HG03442 (cell line): ENCODE measurements around the gene CHCHD10.
"Not testable (repeated sequence)": the region's sequence is repeated elsewhere in the genome, so short reads cannot be mapped to it uniquely, and the experiment has no call there.

Experiments
- ATAC-seq: cut with Tn5 transposase; IDR thresholded peaks from one replicate; pipeline ENCODE4 v1.9.1; 2021; ENCODE audit warnings: mild to moderate bottlenecking, moderate library complexity; ENCODE audit not compliant: unreplicated experiment

The CHCHD10 gene

DNA sequence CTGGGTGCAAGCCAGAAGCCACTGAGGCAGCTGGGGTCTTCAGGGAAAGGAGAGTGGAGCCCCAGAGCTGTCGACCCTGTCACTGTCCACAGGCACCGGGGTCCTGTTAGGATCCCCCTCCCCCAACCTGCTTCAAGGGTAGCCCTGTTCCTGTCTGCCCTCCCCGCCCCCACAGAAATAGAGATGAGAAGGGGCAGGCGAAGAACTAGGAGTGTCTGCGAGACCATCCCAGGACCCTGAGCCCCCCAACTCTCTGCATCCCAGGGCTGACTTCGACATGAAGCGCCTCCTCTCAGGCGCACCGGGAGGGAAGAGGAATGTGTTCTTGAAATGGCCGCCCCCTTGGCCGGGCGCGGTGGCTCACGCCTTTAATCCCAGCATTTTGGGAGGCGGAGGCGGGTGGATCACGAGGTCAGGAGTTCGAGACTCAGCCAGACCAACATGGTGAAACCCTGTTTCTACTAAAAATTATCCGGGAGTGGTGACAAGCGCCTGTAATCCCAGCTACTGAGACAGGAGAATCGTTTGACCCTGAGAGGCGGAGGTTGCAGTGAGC, 16.3 kb downstream of the CHCHD10 start:
- peak; percentile 13 for ATAC-seq

DNA sequence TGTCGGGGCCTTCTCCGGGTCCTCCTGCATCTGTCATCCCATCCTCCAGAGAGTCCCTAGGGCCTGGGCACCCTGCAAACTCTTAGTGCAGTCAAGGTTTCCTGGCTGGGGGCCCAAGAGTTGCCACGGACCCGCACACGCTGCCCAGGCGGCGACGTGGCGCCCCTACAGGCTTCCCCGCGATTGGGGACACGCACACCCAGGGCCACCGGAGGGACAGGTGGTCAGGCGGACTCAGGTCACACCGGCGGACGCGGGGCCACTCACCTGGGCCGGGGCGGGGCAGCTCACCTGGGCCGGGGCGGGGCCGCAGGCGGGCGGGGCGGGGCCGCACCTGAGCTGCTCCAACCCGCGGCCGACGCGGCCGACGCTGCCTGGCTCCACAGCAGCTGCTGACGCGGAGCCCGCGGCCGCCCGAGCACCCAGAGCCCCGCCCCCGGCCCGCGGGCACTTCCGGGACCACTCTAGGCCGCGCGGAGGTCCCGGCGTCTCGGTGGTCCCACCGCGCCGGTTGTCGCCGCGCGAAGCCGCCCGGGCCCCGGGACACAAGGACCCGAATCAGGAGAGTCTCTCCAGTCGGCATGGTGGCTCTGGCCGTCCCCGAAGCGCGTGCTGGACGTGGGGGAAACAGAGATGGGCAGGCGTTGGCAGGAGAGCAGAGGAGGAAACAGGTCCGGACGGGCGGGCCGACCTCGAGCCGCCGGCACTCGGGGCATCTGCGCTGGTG, 16.9 kb downstream of the CHCHD10 start, which contains the start of gene ZNF70:
Gene ZNF70, minus strand, starts transcription at position 399 of the 727 bp plus-strand sequence. CDS start 5,972 bp downstream, outside the sequence.
- peak; percentile 77 for ATAC-seq

DNA sequence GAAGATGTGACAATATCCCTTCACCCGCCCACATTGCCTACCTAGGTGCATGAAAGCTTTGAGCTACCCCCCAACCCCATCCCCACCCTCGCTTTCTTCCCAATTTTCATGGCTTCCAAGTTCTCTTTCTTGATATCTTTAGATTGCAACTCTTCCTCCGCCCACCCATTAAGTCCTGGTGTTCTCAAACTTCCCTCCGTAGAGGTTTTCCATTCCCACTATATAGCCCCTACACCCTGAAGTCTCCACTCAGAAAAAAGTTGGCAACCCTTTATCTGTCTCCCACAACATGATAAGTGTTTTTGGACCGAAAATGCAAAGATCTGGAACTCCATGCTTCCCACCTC, 17.4 kb downstream of the CHCHD10 start:
- ATAC-seq = no peak

DNA sequence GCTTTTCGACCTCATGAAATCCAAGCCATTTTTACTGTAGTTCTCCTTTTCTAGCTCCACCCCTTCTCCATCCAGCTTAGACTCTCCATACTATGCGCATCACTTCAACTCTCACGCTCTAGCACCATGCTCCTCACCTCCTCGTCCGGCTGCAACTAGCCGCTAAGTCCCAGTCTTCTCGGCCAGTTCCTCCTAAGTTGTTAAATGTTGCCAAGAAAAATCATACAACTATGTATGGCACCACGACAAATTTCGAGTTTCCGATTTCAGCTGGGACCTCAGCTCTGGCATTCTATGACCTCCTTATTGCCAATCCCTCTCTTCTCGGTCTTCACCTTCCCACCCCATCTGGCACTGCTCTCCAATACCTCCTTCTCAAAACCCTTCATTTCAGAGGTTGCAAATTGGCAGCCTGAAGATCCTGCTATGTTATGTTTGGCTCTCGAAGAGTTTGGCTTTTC, 17.9 kb downstream of the CHCHD10 start:
- no peak for ATAC-seq

DNA sequence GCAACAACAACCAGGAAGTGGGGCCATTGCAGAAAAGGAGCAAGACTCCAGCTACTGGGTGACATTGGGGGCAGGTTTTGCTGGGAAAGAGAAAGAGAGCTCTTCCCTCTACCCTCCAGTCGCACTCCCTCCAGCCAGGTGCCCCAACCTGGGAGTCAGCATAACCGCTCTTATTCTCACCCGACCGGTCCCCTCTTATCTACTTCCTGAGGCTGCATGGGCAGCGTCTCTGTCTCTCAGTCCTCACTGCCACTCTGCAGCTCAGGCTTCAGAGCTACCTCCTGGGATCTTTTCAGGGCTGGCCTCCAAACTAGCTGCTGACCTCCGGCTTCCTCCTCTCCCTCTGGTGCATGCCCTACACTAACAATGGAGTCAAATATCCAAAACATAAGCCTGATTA, 22.0 kb downstream of the CHCHD10 start:
- no peak for ATAC-seq

DNA sequence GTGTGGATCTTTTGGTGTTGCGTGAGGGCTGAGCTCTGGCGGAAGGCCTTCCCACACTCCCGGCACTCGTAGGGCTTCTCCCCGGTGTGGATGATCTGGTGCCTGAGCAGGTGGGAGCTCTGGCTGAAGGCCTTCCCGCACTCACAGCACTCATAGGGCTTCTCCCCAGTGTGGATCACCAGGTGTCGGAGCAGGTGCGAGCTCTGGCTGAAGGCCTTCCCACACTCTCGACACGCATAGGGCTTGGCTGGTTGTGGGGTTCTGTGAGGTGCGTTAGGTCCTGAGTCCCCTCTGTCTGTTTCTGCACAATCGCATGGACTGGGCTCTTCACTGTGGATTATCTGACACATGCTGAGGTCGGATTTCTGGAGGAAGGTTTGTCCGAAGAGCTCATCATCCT, 23.3 kb downstream of the CHCHD10 start:
- ATAC-seq = no peak

DNA sequence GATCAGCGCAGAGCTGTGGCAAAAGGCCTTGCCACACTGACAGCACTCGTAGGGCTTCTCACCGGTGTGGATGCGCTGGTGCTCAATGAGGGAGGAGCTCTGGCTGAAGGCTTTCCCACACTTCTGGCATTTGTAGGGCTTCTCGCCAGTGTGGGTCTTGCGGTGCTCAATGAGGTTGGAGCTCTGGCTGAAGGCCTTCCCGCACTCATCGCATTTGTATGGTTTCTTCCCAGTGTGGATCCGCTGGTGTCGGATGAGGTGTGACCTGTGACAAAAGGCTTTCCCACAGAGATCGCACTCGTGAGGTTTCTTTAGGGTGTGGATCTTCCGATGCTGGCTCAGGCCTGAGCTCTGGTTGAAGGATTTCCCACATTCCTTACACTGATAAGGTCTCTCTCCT, 23.8 kb downstream of the CHCHD10 start:
- ATAC-seq = no peak

DNA sequence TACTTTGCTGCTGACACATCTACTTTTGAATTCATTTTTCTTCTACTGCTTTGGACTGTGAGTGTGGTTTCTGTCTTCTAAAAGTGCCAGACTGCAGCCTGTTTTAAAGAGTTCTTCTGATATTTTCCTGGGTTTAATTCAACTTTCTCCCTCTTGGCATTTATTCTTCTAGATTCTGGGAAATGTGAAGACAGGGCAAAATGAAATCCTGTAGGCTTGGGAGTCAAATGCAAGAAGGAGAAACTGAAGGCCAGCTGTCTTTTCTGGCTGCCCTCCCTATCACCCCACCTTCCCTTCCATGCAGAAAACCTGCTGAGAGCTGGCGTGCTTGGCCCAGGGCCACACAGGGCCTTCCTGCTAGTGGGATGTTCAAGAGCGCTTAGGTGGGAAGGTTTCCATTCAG, 24.5 kb downstream of the CHCHD10 start:
- no peak for ATAC-seq

DNA sequence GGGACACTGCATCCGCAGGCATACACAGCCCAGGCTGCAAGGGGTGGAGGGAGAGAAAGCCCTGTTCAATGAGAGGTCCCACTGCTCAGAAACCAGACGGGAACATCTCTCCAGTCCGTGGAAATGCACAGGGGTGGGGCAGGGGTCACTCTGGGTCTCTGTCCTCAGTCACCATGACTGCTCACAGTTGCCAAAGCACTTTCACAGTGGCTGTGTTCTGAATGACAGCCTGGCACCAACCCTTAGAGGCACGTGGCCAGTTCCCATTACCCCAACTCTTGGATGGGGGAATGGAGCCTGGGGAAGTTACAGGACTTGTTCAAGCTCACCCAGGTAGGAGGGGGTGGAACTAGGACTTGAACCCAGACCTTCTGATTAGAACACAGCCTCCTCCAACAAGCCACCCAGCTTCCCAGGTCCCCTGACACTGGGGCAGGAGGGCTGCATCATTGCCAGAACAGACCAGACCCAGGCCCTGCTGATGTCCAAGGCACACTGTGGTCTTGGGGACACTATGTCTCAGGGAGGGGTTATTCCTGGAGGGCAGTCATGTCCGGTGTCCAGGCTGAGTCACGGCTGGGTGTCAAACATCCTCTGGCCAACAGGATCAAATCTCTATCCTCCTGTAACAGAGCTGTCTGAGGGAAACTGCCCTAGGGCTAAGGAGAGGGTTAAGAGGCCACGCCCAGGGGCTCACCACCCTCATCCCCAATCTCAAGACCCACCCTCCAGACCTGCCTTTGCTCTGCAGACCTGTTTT, 25.1 kb downstream of the CHCHD10 start:
- ATAC-seq = no peak

DNA sequence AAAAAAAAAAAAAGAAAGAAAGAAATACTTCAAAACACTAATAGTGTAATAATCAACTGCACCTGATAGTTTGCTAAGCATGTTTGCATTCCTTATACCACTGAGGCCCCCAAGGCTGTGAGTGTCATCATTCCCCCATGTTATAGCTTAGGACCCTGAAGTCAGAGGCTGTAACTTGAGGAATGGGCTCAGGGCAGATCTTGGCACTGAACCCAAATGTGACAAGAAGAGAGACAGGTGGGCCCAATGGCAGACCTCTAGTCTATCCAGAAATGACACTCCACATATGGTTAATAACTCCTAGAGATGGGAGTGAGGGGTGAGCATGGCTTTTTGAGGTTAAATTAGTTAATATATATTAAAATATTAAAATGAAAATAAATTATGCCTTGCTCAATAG, 30.1 kb downstream of the CHCHD10 start:
- ATAC-seq = no peak

DNA sequence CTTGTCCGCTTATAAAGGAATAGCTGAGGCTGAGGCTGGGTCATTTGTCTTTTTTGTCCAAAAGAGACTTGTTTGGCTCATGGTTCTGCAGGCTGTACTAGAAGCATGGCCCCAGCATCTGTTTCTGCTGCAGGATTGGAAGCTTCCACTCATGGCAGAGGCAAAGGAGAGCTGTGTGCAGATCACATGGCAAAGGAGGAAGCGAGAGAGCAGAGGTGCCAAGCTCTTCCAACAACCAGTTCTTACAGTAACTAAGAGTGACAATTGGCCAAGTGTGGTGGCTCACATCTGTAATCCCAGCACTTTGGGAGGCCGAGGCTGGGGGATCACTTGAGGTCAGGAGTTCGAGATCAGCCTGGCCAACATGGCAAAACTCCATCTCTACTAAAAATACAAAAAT, 39.7 kb downstream of the CHCHD10 start:
- not testable (repeated sequence) for ATAC-seq

DNA sequence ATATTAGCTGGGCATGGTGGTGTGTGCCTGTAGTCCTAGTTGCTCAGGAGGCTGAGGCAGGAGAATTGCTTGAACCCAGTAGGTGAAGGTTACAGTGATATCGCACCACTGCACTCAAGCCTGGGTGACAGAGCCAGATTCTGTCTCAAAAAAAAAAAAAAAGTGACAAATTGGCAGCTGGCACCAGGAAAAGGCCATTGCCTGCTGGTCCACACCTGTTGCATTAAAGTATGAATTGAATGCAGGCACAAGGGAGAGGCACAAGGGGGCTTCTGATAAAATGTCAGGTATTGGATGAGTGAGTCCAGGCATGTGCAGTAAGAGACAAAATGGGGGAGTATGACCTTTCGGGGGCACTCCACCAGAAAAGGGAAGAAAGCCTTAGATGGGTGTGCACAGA, 45.0 kb downstream of the CHCHD10 start:
- no peak for ATAC-seq

DNA sequence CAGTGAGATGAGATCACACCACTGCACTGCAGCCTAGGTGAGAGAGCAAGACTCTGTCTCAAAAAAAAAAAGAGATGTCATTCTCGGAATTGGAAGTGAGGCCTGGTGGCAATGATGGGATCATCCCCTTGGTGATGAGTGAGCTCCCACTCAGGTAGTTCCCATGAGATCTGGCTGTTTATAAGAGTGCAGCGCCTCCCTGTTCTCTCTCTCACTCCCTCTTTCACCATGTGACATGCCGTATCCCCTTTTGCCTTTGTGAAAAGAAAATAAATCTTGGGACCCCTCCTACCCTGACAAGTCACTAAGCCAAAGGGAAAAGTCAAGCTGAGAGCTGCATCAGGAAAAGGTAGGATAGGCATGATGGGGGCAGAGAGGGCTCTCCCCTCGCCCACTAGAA, 45.6 kb downstream of the CHCHD10 start:
- ATAC-seq = no peak

DNA sequence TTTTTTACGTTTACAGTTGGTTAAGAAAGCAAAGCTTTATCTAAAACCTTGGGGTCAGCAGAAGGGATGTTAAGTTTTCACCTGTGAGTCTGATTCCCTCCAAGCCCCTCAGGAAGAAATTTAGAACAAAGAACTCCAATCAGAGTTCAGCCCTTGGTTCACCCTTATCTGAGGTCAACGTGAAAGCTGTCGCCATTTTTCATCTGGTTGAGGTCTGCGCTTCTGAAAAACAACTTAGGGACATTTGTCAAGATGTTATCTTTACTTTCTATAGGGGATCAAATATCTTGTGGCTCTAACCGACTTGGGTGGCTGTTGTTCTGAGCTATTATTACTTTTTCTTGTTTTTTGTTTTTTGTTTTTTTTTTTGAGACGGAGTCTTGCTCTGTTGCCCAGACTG, 46.9 kb downstream of the CHCHD10 start:
- ATAC-seq = no peak

DNA sequence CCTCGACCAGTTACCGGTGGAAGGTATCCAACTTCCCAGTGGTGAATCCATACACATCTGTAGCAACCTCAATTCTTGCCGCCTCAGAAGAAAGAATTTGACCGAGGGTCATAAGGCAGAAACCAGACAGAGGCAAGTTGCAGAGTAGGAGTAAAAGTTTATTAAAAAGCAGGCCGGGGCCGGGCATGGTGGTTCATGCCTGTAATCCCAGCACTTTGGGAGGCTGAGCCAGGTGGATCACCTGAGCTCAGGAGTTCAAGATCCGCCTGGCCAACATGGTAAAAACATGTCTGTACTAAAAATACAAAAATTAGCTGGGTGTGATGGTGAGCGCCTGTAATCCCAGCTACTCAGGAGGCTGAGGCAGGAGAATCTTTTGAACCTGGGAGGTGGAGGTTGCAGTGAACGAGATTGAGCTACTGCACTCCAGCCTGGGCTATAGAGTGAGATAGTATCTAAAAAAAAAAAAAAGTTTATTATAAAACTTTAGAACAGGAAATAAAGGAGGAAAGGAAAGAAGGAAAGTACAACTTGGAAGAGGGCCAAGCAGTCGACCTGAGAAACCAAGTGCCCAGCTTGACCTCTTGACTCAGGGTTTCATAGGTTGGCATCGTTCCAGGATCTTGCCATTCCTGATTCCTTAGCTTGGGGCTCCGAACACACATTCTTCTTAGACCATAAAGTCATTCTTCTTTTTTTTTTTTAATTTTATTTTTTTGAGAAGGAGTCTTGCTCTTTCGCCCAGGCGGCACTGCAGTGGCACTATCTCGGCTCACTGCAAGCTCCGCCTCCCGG, 49.2 kb downstream of the CHCHD10 start:
- no peak for ATAC-seq

DNA sequence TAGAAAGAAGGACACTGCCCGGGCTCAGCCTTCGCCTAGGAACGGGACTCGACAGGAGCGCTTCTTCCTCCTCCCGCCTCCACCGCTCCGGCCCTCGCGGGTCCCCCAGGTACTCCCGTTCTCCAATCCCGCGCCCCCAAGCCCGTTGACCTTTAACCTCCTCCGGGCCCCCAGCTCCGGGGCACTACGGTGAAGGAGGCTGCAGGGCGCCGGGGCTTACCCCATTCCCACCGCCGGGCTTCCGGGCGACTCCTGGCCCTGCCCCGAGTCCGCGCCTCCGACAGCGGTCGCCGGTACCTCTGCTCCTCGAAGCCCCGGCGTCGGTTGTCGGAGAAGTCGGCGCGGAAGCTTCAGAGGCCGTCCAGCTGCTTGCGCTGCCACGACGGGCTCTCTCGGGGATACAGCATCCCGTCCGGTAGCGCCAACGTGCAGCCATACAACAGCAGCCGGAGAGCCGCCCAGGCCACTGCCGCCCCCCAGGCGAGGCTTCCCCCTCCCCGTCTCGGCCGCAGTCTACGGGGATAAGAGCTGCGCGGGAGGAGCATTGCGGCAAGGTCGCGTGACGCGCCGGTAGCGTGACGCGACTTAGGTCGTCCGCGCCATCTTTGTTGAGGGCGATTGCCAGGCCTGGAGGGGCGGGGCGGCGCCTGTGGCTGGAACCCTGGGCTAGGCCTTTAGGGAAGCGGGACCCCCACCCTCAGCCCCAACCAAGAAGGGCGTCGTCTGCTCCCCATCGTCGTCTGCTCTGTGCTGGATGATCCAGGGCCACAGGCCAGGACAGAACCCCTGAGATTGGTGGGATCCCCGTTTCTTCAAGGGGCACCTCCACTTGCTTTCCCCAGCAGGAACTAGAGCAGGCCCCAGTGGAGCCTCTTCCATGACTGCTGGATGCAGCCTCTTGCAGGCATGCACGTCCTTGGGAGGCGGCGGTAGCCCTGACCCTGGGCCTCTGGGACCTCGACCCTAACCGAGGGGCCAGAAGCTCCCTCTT, 50.7 kb downstream of the CHCHD10 start:
- peak; percentile 75 for ATAC-seq
